Sciatic nerve (tissue), 2 donors: ENCODE data around the gene RIC8B. TPM values are rescaled to one million over a fixed set of nuclear protein-coding genes. Genes with fewer than 3 reads are reported as not detected.
A peak's percentile ranks its signal among the peaks of the same experiment; 100 is the strongest.

Experiments
- ATAC-seq: fragments of 200-7000 bp; cut with Tn5 transposase; one replicate; pipeline ENCODE4 v1.9.1; 2020; ENCODE audit warnings: mild to moderate bottlenecking, moderate library complexity
- DNase-seq: peaks from one replicate; pipeline ENCODE4 v3.0.0-alpha.2; 2020; ENCODE audit warnings: low spot score
- intact Hi-C: fragments of 100-400 bp; cut with DNase I; formaldehyde crosslinking; loops from one replicate; pipeline ENCODE4 v1.14.2; 2022
- total RNA-seq: library from RNA; stranded (reverse); fragmentation: NEBNext Ultra II Directional; extraction: Animal tissue kit (Norgen Biotek cat#: 25700); gene quantifications from one replicate; pipeline ENCODE4 v1.2.1, GENCODE V29; 2021
- donor health status: DM: no; HTN: no; CAD: no.
- donor health status: DM: no; HTN: no; CAD: no.

The RIC8B gene
- total RNA-seq, 1 donor from 2014 or later: 28.8 TPM

- DNase-seq: no peak
- intact Hi-C loops: no loop called here
- no peak for ATAC-seq
These were observed 15.5 kb downstream of the RIC8B start for GRCh38 chr12:106790020-106790419.

DNA sequence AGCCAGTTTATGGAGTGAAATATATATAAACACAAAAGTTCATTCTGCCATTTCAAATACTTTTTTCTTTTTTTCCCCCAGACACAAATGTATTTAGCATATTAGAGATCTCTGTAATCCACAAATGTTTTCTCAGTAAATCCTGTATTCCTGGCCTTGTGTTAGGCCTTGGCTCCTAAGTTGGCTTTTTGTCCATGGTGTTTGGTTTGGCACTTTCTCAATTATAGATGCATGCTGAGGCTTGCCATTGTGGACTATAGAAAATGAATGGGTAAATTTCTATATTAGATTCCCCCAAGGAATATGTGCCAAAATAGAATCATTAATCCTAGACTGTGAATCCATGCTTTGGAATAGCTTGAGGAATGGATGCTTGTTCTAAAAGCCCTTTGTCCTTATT is 17.0 kb downstream of the RIC8B start:
- intact Hi-C loops: no loop called here
- DNase-seq (no peak), ATAC-seq (no peak)

DNA sequence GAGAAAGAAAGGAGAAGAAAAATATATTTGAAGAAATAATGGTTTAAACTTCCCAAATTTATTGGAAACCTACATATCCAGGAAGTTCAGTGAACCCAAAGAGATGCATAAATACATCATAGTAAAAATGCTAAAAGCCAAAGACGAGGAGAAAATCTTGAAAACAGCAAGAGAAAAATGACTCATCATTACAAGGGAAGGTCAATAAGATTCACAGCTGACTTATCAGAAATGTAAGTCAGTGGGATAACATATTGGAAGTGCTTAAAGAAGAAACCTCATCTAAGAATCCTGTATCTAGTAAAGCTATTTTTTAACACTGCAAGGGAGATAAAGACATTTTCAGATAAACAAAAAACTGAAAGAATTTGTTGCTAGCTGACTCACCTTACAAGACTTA is 19.9 kb downstream of the RIC8B start:
- intact Hi-C loops: no loop called here
- DNase-seq (no peak), ATAC-seq (no peak)

- intact Hi-C loops: no loop called here
- no peak for ATAC-seq
- DNase-seq: no peak
These were observed 26.8 kb downstream of the RIC8B start for GRCh38 chr12:106801167-106801708.

DNA sequence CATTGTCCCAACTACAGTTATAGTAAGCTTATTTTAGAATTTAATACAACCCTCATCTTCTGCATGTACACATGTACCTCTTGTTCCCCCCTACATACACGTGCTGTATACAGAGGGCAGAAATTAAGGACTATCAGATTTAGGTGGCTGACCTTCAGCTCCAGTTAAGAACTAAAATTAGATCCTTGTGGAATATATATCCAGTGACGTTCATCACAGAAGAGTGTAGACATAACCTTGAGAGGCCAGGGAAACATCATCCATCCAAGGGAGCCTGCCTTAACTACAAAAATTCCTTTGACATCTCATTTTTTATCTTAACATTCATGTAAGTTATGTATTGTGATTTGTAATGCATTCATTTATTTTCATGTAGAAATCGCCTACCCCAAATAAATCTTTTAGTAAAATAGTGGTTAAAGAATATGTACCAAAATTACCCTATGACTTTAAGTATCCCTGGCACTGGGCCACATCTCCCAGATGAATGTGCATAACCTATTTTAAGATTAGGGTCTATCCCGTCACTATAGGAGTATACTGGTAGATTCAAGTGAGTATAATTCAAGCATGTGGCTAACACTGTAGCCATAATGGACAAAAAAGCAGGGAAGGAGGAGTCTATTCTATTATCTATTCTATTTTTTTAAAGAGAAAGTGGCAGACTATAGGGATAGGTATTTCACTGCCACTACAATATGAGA is 27.5 kb downstream of the RIC8B start:
- intact Hi-C loops: no loop called here
- DNase-seq: no peak
- ATAC-seq: no peak

- DNase-seq (no peak), ATAC-seq (no peak)
- intact Hi-C loops: no loop called here
These were observed 30.2 kb downstream of the RIC8B start for GRCh38 chr12:106804668-106805067.

DNA sequence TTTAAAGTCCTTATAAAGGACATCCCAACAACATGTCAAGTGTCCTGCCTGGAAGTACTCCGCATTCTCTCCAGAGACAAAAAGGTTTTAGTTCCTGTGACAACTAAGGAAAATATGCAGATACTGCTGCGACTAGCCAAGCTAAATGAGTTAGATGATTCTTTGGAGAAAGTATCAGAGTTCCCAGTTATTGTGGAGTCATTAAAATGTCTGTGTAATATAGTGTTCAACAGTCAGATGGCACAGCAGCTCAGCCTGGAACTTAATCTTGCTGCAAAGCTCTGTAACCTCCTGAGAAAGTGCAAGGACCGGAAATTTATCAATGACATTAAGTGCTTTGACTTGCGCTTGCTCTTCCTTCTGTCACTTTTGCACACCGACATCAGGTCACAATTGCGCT is 40.2 kb downstream of the RIC8B start:
- DNase-seq (no peak), ATAC-seq (no peak)
- intact Hi-C loops: no loop called here

- intact Hi-C loops: no loop called here
- DNase-seq (no peak), ATAC-seq (no peak)
These were observed 41.3 kb downstream of the RIC8B start for GRCh38 chr12:106815741-106816140.

DNA sequence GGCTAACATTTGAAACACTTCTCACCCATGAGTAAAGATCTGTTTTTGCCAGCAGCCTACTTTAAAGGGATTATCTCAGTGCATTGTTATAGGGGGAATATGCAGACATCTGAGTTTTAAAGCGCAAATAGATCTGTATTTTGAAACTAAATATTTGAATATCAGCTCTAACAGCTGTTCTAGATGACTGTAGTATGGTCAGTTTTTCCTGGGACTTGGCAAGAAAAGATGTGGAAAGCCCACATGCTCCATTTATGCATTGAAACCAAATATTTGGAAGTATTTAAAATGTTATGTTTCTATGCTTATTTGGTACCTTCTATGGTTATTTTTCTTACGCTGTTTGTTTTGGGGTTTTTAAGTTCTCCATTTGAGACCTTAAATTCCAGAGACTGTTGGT is 41.7 kb downstream of the RIC8B start:
- no peak for DNase-seq
- intact Hi-C loops: no loop called here
- ATAC-seq: no peak

DNA sequence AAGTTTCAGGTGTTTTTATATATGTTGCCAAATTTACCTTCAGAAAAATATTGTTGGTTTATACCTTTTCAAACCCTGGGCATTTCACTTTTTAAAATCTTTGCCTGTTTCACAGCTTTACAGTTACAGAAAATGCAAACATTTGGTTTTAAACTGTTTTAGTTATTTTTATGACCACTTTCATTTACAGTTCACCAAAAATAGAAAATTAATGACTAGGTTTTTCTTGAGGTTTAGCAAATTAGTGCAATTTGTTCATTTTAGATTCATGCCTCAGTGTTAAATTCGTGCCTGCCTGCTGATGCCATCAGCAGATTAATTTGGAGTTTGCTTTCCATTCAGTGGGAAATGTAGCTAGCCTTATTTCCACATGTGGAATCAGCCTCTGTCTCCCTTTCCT is 45.5 kb downstream of the RIC8B start:
- DNase-seq (no peak), ATAC-seq (no peak)
- intact Hi-C loops: no loop called here

DNA sequence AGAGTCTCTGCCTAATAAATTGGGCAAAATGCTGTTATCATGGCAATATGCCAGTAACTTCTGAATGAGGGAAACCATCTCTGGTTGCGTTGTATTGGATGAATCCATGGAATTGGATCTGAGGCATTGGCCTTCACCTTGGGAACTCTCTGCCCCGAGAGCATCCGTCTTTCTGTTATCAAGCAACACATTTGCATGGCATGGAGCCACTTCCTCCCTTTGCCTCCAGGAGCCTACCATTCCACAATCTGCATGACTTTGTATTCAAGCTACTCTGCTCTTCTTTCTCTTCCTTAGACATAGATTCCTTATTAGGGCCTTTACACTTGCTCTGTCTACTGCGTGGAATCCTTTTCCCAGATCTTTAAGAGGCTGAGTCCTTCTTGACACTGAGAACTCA is 57.2 kb downstream of the RIC8B start:
- no peak for ATAC-seq
- no peak for DNase-seq
- intact Hi-C loops: no loop called here

DNA sequence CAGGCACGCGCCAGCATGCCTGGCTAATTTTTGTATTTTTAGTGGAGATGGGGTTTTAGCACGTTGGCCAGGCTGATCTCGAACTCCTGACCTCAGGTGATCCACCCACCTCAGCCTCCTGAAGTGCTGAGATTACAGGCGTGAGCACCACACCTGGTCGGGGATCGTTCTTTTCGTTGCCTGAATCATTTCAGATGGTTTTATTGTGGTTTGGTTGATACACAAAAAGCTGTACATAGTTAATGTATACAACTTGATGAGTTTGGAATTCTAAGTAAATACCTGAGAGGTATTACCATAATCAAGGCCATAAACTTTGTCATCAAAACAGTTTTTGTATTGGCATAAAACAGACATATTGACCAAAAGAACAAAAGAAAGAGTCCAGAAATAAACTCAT is 63.3 kb downstream of the RIC8B start:
- DNase-seq (no peak), ATAC-seq (no peak)
- intact Hi-C loops: no loop called here

DNA sequence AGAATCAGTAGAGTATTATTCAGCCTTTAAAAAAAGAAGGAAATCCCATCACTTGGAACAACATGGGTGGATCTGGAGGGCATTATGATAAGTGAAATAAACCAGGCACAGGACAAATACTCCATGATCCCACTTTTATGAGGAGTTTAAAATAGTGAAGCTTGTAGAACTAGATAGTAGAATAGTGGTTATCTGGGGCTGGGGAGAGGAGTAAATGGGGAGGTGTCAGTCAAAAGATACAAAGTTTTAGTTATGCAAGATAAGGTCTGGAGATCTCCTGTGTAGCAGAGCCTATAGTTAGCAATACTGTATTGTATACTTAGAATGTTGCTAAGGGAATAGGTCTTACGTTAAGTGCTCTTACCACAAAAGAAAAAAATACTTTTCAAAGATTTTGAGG is 64.9 kb downstream of the RIC8B start:
- intact Hi-C loops: no loop called here
- DNase-seq (no peak), ATAC-seq (no peak)

DNA sequence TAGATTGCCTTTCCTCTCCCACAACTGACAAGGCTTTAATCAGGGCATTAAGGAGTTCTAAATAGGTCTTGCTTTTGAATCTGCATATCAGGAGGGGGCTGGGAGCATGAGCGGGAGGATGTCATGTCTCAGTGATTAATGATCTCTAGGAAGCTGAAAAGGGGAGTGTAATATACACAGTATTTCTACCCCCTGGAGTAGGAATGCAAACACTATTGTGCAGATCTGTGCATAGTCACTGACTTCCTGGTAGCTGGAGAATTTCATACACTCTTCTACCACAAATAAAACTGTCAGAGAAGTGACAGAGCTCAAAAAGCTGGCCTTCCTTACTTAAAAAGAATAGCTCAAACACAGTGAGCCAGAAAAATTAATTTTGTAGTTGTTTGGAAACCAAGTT is 65.8 kb downstream of the RIC8B start:
- peak; percentile 45 for ATAC-seq
- no peak for DNase-seq
- intact Hi-C loops: loop anchor here (10.0 kb wide), 1 partner anchor 455 kb away; no protein-coding TSS in a partner anchor

DNA sequence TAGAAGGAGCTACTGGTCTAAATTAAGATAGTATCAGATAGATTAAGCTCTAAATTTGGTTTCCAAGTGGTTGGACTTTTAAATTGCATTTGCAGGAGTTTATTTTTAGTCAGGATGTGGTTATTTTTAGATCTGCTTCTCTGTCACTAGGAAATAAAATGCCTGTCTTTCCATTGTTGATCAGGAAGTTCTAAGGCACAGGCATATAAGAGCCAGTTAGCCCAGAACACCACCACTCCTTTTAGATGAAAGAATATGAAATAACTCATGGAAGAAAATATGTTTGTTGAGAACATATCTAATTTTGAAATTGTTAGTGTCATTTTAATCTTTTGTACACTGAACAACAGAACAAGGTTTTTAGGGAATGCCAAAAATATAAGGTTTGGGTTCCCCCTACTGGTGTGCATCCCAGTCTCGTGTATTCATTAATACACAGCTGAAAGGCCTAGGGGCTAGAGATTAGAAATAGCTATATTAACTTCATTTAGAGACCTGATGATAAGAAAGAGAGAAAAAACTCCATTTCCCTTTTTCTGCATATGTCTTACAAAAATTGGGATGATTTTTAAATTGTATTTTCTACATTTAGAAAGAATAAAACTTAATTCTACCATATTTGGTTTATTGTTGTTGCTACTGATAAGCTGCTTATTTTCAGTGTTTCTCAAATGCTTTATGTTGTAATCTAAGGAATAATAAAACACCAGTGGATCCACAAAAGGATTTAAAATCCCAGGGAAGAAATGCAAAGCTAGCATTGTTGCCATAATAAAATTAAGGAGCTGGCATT is 67.2 kb downstream of the RIC8B start:
- DNase-seq: no peak
- ATAC-seq: peak; percentile 93
- intact Hi-C loops: loop anchor here (10.0 kb wide), 1 partner anchor 457 kb away; no protein-coding TSS in a partner anchor

DNA sequence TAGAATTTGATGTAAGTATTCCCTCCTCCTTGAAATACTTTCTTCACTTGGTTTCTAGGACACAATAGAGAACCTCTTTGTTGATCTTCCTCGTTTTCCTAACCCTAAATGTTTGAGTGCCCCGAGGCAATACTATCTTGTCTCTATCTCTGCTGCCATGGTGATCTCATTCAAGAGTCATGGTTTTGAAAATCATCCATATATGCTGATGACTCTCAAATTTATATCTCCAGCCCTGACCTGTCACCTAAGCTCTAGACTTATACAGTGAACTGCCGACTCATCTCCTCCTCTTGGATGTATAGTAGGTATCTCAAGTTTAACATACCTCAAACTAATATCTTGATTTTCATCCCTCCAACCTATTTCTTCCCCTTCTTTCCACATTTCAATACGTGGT is 71.4 kb downstream of the RIC8B start:
- intact Hi-C loops: loop anchor here (10.0 kb wide), 1 partner anchor 461 kb away; no protein-coding TSS in a partner anchor
- DNase-seq (no peak), ATAC-seq (no peak)

GRCh38 chr12:106847861-106848260 is 73.4 kb downstream of the RIC8B start:
- no peak for DNase-seq
- intact Hi-C loops: loop anchor here (10.0 kb wide), 1 partner anchor 463 kb away; no protein-coding TSS in a partner anchor
- ATAC-seq: no peak

DNA sequence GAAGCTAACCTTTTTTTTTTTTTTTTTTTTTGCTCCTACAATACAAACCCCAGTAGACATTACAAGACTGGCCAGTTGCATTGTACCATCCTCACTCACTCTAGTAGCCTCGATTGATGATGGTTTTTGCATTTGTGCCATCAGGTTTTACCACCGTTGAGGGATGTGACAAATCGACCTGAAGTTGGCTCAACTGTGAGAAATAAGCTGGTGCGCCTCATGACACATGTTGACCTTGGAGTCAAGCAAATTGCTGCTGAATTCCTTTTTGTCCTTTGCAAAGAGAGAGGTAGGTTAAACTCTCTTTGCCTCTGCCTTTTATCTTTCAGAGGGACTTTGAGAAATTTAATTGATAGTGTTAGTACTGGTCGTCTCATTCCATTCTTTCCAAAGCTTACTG is 76.8 kb downstream of the RIC8B start:
- DNase-seq (no peak), ATAC-seq (no peak)
- intact Hi-C loops: no loop called here

DNA sequence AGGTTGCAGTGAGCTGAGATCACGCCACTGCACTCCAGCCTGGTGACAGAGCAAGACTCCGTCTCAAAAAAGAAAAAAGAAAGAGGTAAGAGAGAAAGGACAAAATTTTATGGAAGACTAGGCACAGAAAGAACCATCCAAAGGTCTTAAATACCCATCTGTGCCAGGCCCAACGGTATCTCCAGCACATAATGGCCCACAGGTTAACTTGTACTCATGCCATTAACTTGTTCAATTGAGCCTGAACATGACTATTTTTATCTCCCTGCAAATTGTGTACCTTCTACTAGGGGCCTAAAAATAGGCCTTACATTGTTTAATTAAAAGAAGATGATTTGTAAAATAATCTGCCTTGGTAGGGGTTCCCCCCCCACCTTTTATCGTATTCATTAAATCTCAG is 80.2 kb downstream of the RIC8B start:
- ATAC-seq: no peak
- intact Hi-C loops: no loop called here
- no peak for DNase-seq

DNA sequence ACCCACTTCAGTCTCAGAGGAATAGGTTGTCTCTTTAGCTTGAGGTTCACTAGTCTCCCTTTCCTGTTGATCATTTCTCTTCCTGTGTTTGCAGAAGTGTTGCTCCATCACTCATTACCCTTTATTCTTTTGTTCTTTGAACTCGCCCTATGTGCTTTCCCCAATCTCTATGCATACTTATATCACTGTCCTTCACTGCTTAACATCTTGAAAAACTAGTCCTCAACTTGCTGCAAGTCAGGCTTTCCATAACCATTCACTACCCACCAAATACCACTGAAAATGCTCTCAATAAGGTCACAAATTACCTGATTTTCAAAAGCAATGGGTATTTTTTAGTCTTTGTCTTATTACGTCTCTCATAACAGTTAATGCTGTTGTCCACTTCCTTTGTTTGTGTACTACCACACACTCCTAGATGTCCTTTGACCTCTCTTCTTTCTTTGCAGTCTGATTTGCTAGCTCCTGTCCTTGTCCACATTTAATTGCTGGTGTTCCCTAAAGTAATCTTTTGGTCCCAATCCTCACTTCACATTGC is 80.8 kb downstream of the RIC8B start:
- no peak for DNase-seq
- ATAC-seq: no peak
- intact Hi-C loops: no loop called here
